Renal pelvis (tissue), 4 donors: ENCODE data around the gene BMF. TPM values are rescaled to one million over a fixed set of nuclear protein-coding genes. Genes with fewer than 3 reads are reported as not detected.

Source experiments
- DNase-seq: peaks from one replicate; pipeline ENCODE4 v3.0.0-alpha.2; 2013
- polyA plus RNA-seq, 3 donors: library from polyadenylated mRNA; unstranded; fragments of 120-200 nt; gene quantifications; one replicate each; pipeline ENCODE4 v1.2.1, GENCODE V29; 2013; ENCODE audit not compliant: insufficient read length in 3 of 3

The BMF gene
- polyA plus RNA-seq, 3 donors = 41.3 to 49.9 (median 45.7) TPM

DNA sequence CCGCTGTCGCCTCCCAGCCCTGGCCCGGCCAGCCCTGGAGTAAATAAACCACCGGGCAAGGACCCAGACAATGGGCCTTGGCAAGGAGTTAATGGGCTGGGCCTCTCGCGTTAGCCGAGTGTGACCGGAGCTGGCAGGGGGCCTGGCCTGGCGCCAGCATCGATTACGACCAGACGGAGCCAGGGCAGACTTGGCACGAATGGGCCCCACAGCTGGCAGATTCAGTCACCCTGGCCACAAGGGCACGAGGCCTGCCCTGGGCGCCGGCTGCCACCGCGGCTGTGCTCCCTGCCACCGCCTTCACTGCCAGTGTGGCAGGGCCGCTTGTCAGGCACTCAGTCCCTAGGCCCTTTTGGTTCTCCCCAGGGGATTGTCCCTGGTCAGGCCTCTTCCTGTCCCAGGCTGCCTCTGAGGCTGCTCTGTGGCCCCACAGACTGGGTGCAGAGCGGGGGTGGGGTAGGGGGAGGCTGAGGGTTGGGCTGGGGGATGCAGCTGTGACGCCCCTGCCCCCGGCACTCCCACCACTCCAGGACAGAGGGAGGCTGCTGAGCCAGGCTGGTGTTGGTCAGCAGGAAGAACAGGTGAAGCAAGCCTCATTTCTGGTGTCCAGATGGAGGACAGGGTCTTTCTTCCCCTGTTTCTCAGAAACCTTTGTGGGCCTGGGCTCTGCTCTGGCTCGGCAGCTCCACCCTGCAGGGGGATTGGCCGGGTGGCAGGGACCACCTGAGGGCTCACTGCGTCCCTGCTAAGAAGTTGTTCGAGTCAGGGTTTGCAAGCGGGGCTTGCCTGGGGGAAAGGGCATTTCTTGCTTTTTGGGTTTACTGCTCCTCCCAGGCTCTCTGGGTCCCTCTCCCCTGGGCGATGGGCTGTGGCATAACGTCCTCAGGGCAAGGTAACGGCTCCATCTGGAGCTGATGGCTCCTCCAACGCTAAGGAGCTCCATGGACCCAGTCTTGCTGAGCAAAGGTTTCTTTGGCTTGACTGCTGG, 39.2 kb downstream of the BMF start:
- DNase-seq = peak; percentile 87

DNA sequence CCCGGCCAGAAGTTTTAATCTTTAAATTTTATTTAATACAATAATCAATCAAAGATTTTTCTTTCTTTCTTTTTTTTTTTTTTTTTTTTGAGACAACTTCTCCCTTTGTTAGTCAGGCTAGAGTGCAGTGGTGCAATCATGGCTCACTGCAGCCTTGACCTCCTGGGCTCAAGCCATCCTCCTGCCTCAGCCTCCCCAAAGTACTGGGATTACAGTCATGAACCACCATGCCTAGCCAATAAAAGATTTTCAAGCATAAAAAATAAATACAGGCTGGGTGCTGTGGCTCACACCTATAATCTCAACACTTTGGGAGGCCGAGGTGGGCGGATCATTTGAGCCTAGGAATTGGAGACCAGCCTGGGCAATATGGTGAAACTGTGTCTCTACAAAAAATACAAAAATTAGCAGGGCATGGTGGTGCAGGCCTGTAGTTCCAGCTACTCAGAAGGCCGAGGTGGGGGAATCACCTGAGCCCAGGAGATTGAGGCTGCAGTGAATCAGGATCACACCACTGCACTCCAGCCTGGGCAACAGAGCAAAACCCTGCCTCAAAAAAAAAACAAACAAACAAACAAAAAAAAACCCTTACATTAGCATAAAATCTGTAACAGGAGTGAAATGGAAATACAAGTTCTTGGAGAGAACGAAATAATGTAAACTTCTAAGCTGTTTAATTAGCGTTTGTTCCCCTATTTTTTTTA, 40.6 kb downstream of the BMF start:
- DNase-seq = no peak

DNA sequence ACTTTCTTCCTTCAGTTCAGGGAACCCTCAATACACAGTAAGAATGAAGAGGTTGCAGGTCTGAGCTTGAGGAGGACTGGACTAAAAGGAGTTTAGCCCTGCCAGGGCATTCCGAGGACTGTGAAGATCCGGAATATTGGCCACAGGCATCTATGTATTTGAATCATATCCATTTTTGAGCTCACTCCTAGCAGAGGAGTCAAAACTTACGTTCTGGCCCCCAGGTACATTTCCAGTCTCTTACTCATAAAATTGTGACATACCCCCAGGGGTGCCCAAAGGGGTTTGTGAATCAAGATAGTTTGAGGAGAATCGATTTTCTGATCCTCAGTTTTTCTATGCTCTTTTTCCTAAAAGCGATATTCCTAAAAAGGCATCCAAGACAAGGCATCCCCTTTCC, 42.1 kb downstream of the BMF start:
- DNase-seq = no peak

DNA sequence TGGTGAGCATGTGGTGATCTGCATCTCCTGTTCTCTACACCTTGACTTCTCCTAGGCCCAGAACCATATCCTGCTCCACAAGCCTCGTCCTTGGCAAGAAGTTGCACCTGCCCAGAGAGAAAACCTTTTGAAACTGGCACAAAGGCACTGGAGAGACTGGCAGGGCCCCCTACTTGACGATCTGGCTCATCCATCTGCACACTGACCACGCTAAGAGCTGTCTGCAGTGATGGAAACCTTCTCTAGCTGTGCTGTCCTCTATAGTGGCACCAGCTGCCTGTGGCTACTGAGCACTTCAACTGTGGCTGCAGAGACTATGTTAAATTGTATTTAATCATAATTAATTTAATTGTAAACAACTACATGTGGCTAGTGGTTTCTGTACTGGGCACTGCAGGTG, 43.5 kb downstream of the BMF start:
- no peak for DNase-seq

DNA sequence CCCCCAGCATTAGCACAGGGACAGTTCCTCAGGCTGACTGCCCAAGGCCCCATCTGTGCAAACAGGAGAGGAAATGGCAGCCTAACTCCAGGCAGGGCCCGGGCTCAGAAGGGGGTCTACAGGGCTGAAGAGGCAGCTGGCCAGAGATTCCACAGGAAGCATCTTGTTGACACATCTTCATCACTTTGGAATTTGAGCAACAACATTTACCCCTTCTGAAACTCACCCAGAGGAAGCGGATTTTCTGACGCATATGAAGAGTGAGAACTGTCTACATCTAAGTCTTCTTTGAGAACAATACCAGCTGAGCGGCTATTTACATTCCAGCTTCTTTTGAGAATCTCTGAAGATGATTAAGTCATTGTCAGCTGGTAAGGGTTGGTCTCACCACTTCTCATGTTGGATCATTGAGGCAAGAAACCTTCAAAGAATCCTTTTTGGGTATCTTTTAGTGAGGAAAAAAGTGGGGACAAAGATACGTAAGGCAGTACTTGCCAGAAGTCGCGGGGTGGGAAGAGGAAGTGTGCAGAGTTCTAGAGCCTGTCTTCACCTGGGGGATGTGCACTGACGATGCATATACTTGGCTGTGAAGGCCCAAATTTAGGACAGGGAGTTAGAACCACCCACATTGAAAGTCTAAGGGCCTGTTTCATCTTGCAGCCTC, 44.3 kb downstream of the BMF start:
- DNase-seq = no peak

DNA sequence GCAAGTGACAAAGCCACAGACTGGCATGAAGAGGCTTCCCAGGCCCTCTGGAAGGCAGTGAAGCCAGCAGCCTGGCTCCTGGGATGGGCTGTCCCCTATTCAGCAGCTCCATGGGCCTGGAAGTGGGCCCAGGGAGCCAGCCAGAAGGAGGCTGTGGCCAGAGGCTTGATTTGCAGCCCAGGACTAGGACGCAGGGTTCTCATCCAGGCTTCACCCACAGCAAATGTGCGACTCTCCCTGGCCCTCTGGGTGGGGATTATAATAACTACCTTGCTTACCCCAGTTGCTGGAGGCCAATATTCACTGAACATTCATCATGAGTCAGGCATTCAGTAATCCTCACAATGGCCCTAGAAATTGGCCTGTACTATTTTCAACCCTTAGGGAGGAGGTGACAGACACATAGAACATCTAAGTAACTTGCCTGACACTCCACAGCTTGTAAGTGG, 45.1 kb downstream of the BMF start:
- DNase-seq = no peak

DNA sequence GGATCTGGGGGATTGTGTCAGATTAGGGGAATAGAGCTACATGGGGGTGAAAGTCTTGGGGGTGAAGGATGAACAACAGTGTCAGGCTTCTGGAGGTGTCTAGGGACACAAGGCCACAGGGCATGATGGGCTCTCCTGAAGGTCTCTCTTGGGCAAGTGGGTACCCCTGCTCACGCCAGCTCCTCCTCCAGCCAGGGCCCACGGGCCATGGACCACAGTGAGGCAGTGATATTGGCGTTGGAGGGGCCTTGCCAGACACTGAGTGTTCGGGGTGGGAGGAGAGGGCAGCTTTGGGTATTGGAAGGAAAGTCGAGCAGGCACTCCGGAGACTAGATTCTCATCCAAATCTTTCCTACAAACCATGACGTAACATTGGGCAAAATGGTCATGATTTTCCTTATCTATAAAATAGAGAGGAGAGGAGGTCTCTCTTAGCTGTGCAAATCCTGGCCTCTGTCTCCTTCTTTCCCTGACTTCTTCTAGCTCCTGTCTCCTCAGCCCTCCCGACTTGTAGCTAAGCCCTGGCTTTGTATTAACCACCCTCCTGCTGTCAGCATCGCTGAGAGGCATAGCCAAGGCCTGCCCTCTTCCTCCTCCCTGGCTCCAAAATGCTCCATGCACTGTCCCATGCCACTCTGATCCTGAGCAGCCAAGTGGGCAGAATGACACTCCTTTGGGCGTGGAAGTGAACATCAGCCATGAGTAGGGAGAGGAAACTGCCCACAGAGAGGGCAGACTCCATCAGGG, 45.7 kb downstream of the BMF start:
- DNase-seq = no peak

DNA sequence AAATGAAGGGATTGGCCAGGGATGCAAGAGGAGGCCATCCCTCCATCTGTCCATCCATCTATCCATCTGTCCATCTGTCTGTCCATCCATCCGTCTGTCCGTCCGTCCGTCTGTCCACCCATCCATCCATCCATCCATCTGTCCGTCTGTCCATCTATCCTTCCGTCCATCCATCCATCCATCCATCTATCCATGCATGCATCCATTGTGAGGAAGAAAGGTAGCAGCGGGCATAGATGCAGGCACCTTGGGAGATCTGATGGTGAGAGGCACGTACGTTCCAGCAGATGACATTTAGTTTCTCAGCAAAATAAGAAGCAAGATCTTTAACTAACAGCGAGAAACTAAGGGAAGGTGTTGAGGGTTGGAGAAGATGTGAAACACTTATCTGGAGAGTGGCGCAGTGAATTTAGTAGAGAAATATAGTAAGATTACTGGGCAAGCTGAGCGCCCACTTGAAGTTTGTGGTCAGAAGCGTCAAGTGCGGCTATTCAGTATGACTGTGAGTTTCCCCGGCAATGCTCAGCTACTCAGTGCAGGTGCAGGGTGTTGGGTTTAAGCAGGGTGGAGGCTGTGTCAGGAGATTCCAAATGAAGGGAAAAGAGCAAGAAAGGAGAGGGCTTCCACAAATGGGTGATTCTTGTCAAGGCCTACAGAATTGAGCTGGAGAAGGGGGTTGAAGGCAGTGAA, 47.3 kb downstream of the BMF start:
- no peak for DNase-seq

DNA sequence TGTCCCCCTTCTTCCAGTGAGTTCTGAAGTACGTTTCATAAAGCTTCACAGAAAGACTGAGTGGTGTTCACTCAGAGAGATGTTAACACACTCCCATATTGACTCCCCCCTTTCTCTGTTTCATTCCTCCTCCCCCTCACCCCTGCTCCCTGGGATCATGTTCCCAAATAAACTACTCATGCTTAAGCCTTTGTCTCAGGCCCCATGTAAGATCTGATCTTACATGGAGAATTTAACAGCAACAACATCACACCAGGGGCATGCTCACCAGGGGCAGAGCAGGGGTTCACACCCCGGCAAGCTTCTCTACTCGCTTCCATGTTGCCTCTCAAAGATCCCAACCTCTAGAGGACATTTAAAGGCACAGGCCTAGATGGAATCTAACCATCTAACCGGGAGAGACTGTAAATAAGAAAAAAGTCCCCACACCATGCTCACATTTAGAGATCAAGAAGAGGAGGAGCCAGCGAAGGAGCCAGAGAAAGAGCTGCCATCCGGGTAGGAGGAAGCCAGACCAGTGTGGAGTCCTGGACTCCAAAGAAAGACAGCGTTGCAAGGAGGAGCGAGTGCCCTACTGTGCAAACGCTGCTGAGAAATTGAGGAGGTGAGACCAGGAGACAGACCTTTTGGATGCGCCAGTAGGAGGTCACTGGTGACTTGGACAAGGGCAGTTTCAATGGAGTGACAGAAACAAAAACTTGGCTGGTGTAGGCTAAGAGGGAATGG, 48.3 kb downstream of the BMF start:
- peak; percentile 64 for DNase-seq

DNA sequence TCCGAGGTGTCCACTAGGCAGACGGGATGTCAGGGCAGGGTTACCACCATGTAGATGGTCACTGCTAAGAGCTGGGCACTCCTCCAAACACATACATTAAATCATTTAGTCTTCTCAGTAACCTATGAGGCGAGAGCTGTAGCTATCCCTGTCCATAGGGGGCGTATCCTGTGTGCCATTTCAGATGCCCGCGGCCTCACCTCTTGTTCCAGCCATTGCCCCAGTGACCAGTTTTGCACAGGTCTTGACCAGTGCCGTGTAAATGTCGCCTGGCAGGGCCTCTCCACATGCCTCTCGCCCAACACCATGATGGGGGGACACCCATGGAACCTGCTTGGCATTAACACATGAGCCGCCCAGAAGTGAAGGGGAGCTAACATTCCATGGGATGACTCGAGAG, 48.9 kb downstream of the BMF start:
- no peak for DNase-seq

DNA sequence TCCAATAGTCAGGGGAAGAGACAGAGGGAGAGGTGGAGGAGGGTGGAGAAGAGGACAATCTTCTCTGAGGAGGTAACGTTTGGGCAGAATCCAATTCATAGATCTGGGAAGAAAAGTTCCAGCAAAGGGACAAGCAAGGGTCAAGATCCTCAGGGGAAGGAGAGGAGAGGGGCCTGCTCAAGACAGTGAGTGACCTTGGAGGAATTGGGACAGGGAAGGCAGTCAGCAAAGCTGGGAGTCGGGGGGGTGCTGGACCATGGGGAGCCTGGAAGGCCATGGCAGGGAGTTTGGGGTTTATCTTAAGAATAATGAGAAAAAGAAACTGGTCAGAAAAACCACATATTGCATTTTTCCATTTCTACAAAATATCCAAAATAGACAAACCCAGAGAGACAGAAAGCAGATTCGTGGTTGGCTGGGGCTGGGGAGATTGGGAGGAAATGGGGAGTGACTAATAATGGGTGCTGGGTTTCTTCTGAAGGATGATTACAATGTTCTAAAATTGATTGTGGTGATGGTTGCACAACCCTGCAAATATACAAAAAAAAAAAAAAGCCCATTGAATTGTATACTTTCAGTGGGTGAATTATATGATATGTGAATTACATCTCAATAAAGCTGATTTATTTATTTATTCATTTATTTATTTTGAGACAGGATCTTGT, 50.1 kb downstream of the BMF start:
- no peak for DNase-seq

DNA sequence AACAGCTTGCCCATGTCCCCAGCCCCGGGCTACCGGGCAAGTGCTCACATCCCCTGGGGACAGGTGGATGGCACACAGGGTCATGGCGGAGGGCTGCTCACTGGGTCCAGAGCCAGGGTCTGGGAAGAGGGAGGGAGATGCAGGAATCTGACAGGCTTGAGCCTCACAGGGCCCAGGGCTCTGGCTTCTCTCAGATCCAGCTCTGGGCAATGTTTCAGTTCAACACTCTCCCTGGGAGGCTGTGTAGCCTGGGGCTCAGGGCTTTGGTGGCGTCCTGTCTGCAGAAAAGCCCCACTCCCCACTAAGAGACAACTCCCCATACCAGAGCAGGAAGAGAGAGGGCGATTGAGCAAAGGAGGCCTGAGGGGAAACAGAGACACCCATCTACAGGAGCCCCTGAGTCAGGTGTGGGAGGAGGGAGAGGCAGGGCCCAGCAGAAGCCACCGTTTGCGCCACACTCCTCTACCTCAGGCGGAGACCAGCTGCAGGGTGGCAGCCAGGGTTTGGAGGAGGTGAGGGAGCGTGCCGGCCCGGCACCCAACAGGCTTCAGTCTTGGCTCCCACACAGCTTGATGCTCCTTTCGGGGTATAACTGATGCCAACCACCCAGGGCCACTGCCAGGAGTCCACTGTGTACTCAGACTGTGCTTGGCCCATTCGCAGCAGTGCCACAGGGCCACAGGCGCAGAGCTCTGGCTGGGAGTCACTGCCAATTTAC, 52.9 kb downstream of the BMF start:
- DNase-seq = no peak

DNA sequence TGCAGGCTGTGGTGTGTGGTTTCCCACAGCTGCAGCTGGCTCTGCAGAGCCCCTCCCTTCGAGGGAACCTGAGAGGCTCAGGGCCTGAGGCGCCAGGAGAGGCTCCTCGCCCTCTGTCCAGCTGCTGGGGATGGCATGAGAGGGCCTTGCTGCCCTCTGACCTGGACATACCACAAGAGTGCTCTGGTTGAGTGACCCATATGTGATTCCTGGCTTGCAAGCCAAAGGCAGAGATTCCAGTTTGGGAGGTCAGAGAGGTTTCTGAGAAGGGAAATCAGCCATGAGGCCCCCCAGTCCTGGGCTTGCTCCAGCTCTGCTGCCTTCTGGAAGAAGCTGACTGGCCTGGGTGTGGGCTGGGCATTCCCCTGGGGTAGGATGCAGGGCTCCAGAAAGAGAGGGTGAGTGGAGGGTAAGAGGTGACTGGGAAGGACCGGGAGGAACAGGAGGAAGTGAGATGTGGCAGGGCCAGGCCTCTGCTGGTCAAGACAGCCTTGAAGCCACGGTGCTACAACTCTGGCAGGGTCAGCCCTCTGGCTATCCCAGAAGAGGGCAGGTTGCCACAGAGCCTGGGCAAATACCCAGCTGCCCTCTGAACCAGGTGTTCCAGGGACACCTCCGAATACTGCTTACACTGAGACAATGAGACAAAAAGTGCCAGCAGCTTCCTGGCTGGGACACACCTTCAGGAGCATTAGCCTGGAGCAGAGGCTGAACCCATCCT, 53.7 kb downstream of the BMF start:
- no peak for DNase-seq

DNA sequence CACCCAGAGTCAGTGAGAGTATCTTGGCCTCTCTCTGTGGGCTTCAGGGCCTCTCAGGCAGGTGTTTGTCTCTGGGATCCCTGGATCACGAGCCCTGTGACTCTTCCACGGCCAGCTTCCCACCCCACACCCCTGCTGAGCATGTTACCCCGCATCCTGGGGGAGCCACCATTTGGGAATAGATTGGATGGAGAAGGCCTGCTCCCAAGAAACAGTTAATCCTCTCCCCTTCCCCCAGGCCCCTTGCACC, 54.1 kb downstream of the BMF start:
- no peak for DNase-seq

DNA sequence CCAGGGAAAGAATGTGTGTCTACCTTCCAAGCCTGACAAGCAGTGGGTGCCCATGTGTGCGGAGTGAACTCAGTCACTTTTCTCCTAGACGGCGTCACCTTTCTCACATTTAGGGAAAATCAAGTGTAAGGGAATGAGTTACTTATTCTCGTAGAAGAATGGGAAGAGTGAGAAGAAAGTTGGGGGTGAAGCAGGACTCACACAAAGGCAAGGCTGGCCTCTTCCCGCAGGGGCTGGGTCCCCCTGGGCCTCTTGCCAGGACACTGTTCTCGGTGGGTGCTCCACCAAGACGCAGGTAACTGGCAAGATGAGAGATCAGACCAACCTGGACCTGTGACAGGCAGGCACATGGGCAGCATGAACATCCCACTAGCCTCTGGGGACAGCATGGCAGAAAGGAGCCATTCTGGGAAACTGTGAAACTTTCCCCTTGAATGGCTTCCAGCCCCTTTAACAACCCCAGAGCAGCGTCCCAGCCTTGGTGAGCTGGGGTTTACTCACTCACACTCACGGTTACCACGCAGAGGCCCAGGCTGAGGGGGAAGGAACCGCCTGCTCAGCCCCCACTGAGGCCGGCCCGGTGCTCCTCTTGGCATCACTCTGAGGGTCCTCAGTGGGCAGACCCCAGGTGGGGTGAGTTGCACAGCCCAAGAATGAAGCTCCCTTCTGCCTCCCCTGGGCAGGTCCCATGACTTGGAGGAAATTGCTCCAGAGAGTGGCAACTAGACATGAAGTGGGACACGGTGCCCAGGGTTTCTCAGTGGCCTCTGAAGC, 54.7 kb downstream of the BMF start:
- no peak for DNase-seq

DNA sequence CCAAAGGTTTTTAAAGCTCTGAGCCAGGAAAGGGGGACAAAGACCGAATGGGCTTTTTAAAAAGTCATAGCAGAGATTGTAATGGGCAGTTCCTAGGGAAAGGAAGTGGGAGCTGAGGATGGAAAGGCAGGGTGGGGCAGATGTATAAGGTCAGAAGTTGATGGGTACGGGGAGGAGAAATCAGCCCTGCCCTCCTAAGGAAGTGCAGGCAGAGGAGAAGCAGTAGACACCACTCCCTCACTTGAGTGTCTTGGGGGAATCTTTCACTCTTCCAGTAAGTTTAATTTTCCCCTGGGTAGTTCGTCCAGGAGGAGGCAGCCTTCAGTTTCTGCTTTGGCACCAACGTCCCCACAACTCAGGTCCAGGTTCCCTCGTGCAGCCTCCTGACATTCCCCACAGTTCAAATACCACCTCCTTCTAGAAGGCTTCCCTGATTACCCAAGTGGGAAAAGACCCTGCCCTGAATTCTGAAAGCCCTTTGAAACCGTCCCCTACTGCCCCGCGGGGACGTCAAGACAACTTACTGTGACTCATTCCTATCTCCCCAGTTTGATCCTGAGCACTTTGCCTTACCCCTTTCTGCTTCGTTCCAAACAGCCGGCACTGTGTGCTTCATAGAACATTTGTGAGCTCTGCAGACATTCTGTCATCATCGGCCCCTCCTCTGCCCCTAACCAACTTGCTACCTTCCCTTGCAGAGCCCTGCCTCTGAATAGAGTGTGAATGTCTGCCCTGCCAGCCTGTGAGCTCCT, 55.4 kb downstream of the BMF start:
- DNase-seq = no peak

DNA sequence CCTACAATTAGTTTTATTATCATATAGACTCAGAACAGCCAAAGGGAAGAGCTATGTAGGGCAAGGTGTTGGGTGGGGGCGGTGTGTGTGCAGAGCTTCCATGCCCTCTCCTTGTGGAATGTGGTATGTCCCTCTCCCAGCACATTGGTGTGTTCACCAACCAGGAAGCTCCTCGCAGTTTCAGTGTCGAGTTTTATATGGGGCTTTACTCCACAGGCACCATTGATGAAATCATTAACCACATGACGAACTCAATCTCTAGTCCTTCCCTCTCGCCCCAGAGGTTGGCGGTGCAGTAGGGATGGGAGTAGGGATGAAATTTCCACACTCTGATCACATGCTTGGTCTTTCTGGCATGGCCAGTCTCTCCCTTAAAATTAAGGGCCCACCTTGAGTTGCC, 56.1 kb downstream of the BMF start:
- DNase-seq = no peak
